Activated CD8-positive, alpha-beta memory T cell treated with anti-CD3 and anti-CD28 coated beads for 24 hours (primary cell): ENCODE results near the gene ADCY5.

ENCODE experiments used
- DNase-seq: peaks from one replicate; pipeline ENCODE4 v3.0.0-alpha.2; 2020

The ADCY5 gene

GRCh38 chr3:123424999-123425712 lies 23.7 kb downstream of the ADCY5 start:
- DNase-seq, result no peak

- no peak for DNase-seq
Measured at GRCh38 chr3:123424321-123424998, 24.4 kb downstream of the ADCY5 start.

- DNase-seq, result no peak
Measured at GRCh38 chr3:123423806-123424205, 25.1 kb downstream of the ADCY5 start.

- DNase-seq, result no peak
Measured at GRCh38 chr3:123423031-123423430, 25.9 kb downstream of the ADCY5 start.

- no peak for DNase-seq
Measured at GRCh38 chr3:123422457-123422856, 26.4 kb downstream of the ADCY5 start.

GRCh38 chr3:123421353-123422174 lies 27.3 kb downstream of the ADCY5 start:
- DNase-seq, result no peak

GRCh38 chr3:123420416-123420968 lies 28.4 kb downstream of the ADCY5 start:
- DNase-seq, result no peak

- no peak for DNase-seq
Measured at GRCh38 chr3:123419850-123420297, 29.0 kb downstream of the ADCY5 start.

GRCh38 chr3:123419181-123419849 lies 29.6 kb downstream of the ADCY5 start:
- DNase-seq, result no peak

GRCh38 chr3:123416647-123417046 lies 32.2 kb downstream of the ADCY5 start:
- no peak for DNase-seq

- DNase-seq, result no peak
Measured at GRCh38 chr3:123416173-123416572, 32.7 kb downstream of the ADCY5 start.

- no peak for DNase-seq
Measured at GRCh38 chr3:123414973-123415775, 33.7 kb downstream of the ADCY5 start.

GRCh38 chr3:123412811-123413604 lies 35.9 kb downstream of the ADCY5 start:
- no peak for DNase-seq

GRCh38 chr3:123412076-123412475 lies 36.8 kb downstream of the ADCY5 start:
- no peak for DNase-seq

GRCh38 chr3:123411340-123412040 lies 37.4 kb downstream of the ADCY5 start:
- DNase-seq, result no peak

- no peak for DNase-seq
Measured at GRCh38 chr3:123410149-123410515, 38.8 kb downstream of the ADCY5 start.

- no peak for DNase-seq
Measured at GRCh38 chr3:123409443-123410148, 39.3 kb downstream of the ADCY5 start.

GRCh38 chr3:123406598-123406997 lies 42.3 kb downstream of the ADCY5 start:
- DNase-seq, result no peak

- no peak for DNase-seq
Measured at GRCh38 chr3:123405936-123406510, 42.9 kb downstream of the ADCY5 start.
